Measurements from ENCODE around the gene PITPNM3.

PITPNM3 gene

GRCh38 chr17:6443692-6444570, 112.4 kb downstream of the PITPNM3 start, which contains the start of gene PIMREG:
Gene PIMREG, plus strand, starts transcription at chr17:6444455. Its CDS starts 656 bp downstream, at chr17:6445111.
- DNase-seq (ENCODE audit: low read depth): peak; percentile 78

- no peak for DNase-seq (ENCODE audit: low read depth)
These were observed 113.6 kb downstream of the PITPNM3 start for GRCh38 chr17:6442775-6443174.

GRCh38 chr17:6439951-6440350, 116.4 kb downstream of the PITPNM3 start:
- DNase-seq (ENCODE audit: low read depth): no peak

GRCh38 chr17:6437956-6438355, 118.4 kb downstream of the PITPNM3 start:
- no peak for DNase-seq (ENCODE audit: low read depth)

GRCh38 chr17:6437466-6437865, 118.9 kb downstream of the PITPNM3 start:
- no peak for DNase-seq (ENCODE audit: low read depth)

- DNase-seq (ENCODE audit: low read depth): peak; percentile 20
These were observed 120.4 kb downstream of the PITPNM3 start for GRCh38 chr17:6435968-6436367.

GRCh38 chr17:6435051-6435450, 121.3 kb downstream of the PITPNM3 start, which contains the start of gene AIPL1:
Gene AIPL1, minus strand, starts transcription at chr17:6435121. Its CDS starts 17 bp downstream, at chr17:6435104.
- DNase-seq (ENCODE audit: low read depth): no peak

GRCh38 chr17:6430769-6431168, 125.6 kb downstream of the PITPNM3 start:
- no peak for DNase-seq (ENCODE audit: low read depth)

- DNase-seq (ENCODE audit: low read depth): no peak
These were observed 127.1 kb downstream of the PITPNM3 start for GRCh38 chr17:6429266-6429665.

GRCh38 chr17:6428207-6428965, 128.0 kb downstream of the PITPNM3 start:
- DNase-seq (ENCODE audit: low read depth): no peak

- no peak for DNase-seq (ENCODE audit: low read depth)
These were observed 129.0 kb downstream of the PITPNM3 start for GRCh38 chr17:6427279-6427781.

- DNase-seq (ENCODE audit: low read depth): no peak
These were observed 129.8 kb downstream of the PITPNM3 start for GRCh38 chr17:6426356-6427101.

- no peak for DNase-seq (ENCODE audit: low read depth)
These were observed 130.9 kb downstream of the PITPNM3 start for GRCh38 chr17:6425407-6425806.

GRCh38 chr17:6423931-6424330, 132.4 kb downstream of the PITPNM3 start:
- DNase-seq (ENCODE audit: low read depth): no peak

- DNase-seq (ENCODE audit: low read depth): no peak
These were observed 133.6 kb downstream of the PITPNM3 start for GRCh38 chr17:6422654-6423241.

GRCh38 chr17:6421700-6422604, 134.4 kb downstream of the PITPNM3 start:
- peak; percentile 49 for DNase-seq (ENCODE audit: low read depth)

- DNase-seq (ENCODE audit: low read depth): no peak
These were observed 136.1 kb downstream of the PITPNM3 start for GRCh38 chr17:6420173-6420641.

GRCh38 chr17:6415616-6416015, 140.7 kb downstream of the PITPNM3 start:
- DNase-seq (ENCODE audit: low read depth): no peak

- DNase-seq (ENCODE audit: low read depth): peak; percentile 19
These were observed 143.3 kb downstream of the PITPNM3 start for GRCh38 chr17:6413065-6413464.

GRCh38 chr17:6408735-6409134, 147.6 kb downstream of the PITPNM3 start:
- DNase-seq (ENCODE audit: low read depth): no peak

All from HS-5 (cell line).